Activated CD8-positive, alpha-beta T cell treated with anti-CD3 and anti-CD28 coated beads for 36 hours (primary cell): Measurements from ENCODE around the gene LGI4. TPM values are rescaled to one million over a fixed set of nuclear protein-coding genes. Genes with fewer than 3 reads are reported as not detected.
A peak's percentile ranks its signal among the peaks of the same experiment; 100 is the strongest.

Source experiments
- ATAC-seq: fragments of 200-7000 bp; cut with Tn5 transposase; one replicate; pipeline ENCODE4 v1.10.0; 2021; ENCODE audit warnings: mild to moderate bottlenecking, moderate library complexity
- CTCF ChIA-PET: fragments of 350-600 bp; sonication (Branson Sonifier 250); formaldehyde crosslinking; loops from one replicate; lab custom pipeline; 2021; ENCODE audit warnings: antibody characterized with exemption; lab: Charles Lee
- POLR2A ChIA-PET: fragments of 350-600 bp; sonication (Branson Sonifier 250); formaldehyde crosslinking; loops from one replicate; lab custom pipeline; 2021; ENCODE audit warnings: antibody characterized with exemption; lab: Charles Lee
- DNase-seq: peaks from one replicate; pipeline ENCODE4 v3.0.0-alpha.2; 2020
- H3K27ac Mint-ChIP-seq: one replicate; pipeline ENCODE4 v1.8.0; 2021; ENCODE audit warnings: mild to moderate bottlenecking, mixed read lengths
- H3K27me3 Mint-ChIP-seq: one replicate; pipeline ENCODE4 v1.8.0; 2021; ENCODE audit warnings: mixed read lengths
- H3K36me3 Mint-ChIP-seq: one replicate; pipeline ENCODE4 v1.8.0; 2021; ENCODE audit warnings: low read depth, mixed read lengths
- H3K4me1 Mint-ChIP-seq: one replicate; pipeline ENCODE4 v1.8.0; 2021; ENCODE audit warnings: low read depth, mixed read lengths
- H3K4me3 Mint-ChIP-seq: one replicate; pipeline ENCODE4 v1.8.0; 2021; ENCODE audit warnings: mild to moderate bottlenecking, moderate library complexity, mixed read lengths
- H3K9me3 Mint-ChIP-seq: one replicate; pipeline ENCODE4 v1.8.0; 2021; ENCODE audit warnings: mixed read lengths
- intact Hi-C: fragments of 100-400 bp; cut with micrococcal nuclease; formaldehyde crosslinking; loops from one replicate; pipeline ENCODE4 v1.10.0; 2022
- total RNA-seq, 2 experiments: library from RNA; stranded (reverse); gene quantifications; one replicate each; pipeline ENCODE4 v1.2.3, GENCODE V29; 2021
- TF ChIP-seq, protein P1 (sequence below): fragments of 200-600 bp; IDR thresholded peaks from one replicate; pipeline ENCODE4 v1.8.0; 2022; ENCODE audit warnings: antibody characterized with exemption, mild to moderate bottlenecking

LGI4 gene
- total RNA-seq, 2 experiments from 2014 or later: 0.25 to 0.27 TPM

DNA sequence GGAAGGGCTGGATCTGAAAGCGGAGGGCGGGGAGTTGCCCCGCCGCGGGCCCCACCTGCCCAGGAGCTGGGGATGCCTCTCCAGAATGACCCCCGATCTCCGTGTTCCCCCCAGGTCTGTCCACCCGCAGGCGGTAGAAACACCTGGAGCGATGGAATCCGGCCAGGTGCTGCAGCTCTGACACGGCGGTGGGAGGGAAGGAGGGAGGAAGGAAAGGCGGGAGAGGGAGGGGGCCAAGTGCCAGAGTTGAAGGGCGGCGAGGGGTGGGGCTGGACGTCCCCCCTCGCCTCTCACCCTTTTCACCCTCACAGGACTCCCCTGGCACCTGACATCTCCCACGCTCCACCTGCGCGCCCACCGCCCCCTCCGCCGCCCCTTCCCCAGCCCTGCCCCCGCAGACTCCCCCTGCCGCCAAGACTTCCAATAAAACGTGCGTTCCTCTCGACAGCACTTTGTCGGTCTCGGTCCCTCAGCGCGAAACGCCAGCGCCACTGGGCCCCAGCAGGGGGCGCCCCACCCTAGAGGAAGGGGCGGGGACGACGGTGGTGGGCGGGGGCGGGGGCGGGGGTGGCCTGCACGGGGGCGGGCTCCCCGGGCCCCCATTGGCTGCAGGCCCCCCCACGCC is 7.9 kb upstream of the LGI4 start:
- no peaks in the 10 kb centered on the region for H3K36me3 Mint-ChIP-seq
- intact Hi-C loops: loop anchor here (5.0 to 10.0 kb wide), 2 partner anchors 70 to 122 kb away; partner anchors contain the start of gene USF2
- H3K4me1 Mint-ChIP-seq: peaks cover 36% of the 10 kb centered on the region
- CTCF ChIA-PET: interaction anchor here (0.6 to 3.9 kb wide), 28 partner anchors 11 to 352 kb away, joined by 3 to 57 read pairs (median 4); partner anchors contain the start of genes FAM187B and FXYD5
- peaks cover 7% of the 10 kb centered on the region for H3K27me3 Mint-ChIP-seq
- DNase-seq (peak; percentile 68), ATAC-seq (no peak)
- POLR2A ChIA-PET: interaction anchor here (0.6 to 1.9 kb wide), 5 partner anchors 12 to 153 kb away, joined by 3 to 10 read pairs (median 4); partner anchors contain the start of gene FXYD5
- H3K4me3 Mint-ChIP-seq: peak overlapping the region; percentile 74
- H3K9me3 Mint-ChIP-seq: no peaks in the 10 kb centered on the region
- TF ChIP-seq, protein P1, sequence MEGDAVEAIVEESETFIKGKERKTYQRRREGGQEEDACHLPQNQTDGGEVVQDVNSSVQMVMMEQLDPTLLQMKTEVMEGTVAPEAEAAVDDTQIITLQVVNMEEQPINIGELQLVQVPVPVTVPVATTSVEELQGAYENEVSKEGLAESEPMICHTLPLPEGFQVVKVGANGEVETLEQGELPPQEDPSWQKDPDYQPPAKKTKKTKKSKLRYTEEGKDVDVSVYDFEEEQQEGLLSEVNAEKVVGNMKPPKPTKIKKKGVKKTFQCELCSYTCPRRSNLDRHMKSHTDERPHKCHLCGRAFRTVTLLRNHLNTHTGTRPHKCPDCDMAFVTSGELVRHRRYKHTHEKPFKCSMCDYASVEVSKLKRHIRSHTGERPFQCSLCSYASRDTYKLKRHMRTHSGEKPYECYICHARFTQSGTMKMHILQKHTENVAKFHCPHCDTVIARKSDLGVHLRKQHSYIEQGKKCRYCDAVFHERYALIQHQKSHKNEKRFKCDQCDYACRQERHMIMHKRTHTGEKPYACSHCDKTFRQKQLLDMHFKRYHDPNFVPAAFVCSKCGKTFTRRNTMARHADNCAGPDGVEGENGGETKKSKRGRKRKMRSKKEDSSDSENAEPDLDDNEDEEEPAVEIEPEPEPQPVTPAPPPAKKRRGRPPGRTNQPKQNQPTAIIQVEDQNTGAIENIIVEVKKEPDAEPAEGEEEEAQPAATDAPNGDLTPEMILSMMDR: peak; percentile 83
- H3K27ac Mint-ChIP-seq: no peak overlapping the region

DNA sequence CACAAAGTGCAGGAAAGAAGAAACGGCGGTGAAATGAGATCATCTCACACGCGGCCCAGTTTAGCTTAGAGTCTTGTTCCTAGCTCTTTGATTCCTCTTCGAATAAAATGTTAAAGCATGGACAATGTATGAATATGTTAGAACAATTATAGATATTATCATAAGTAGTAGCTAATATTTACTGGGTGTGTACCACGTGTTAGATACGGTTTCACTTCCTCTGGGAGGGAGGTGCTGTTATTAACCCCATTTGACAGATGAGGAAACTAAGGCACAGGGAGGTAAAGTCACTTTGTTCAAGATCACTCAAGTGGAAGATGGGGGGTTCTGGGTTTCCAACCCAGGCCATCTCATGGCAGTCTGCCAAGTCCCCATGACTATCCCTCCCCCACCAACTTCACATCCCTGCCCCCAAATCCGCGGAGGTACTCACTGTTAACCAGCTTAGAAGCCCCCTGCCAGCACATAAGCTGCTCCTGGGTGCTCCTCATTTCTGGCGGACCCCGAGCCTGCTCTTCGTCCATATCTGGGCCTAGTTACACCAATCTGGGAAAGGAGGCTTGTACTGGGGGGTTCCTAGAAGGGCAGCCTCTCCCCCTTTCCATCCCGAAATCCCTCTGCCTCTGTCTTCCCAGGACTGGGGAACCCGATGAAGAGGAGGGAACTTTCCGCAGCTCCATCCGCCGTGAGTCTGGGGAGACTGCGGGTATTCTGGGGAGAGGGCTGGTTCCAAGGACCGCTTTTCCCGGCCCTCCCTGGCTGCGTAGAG is 7.2 kb upstream of the LGI4 start:
- no peaks in the 10 kb centered on the region for H3K36me3 Mint-ChIP-seq
- H3K27me3 Mint-ChIP-seq: peaks cover 7% of the 10 kb centered on the region
- H3K4me3 Mint-ChIP-seq: peak overlapping the region; percentile 74
- peak; percentile 9 for ATAC-seq
- intact Hi-C loops: loop anchor here (5.0 to 10.0 kb wide), 2 partner anchors 70 to 123 kb away; partner anchors contain the start of gene USF2
- H3K27ac Mint-ChIP-seq: no peak overlapping the region
- H3K9me3 Mint-ChIP-seq: no peaks in the 10 kb centered on the region
- ChIA-PET CTCF (interaction anchor here (0.8 to 3.9 kb wide), 34 partner anchors 12 to 353 kb away, joined by 3 to 57 read pairs (median 4); partner anchors contain the start of gene FXYD5), POLR2A (interaction anchor here (0.6 to 1.9 kb wide), 11 partner anchors 13 to 153 kb away, joined by 3 to 10 read pairs (median 3); partner anchors contain the start of genes FXYD5 and USF2)
- TF ChIP-seq, protein P1: no peak
- DNase-seq: peak; percentile 20
- peaks cover 36% of the 10 kb centered on the region for H3K4me1 Mint-ChIP-seq

DNA sequence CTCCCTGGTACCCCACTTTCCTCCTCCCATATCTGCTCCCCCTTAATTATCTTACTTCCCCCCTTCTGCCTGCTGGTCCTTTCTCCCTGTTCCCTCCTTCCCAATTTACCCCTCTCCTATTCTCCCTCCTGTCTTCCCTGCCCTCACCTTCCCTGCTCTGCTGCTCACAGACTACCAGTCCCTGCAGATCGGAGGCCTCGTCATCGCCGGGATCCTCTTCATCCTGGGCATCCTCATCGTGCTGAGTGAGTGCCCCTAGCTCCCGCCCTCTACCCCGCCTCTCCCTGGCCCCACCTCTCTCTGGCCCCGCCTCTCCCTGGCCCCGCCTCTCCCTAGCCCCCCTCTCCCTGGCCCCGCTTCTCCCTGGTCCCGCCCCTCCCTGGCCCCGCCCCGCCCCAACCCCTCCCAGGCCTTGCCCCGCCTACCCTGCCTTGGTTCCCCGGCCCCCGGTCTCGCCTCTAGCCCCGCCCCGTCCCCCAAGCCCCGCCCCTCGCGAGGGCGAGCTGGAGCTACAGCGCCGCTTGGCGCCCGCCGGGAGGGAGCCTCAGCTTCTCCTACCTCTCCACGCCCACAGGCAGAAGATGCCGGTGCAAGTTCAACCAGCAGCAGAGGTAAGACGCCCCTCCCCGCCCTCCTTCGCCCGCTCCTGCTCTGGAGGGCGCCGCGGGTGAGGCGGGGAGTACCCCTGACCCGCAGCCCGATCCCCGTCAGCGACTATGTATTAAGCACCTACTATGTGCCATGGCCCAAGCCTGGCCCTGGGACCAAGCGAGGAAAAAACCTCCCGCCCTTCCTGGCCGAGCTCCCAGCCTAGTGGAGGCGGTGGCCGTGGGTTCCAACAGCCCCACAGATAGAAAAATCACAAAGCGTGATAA is 6.3 kb upstream of the LGI4 start:
- Mint-ChIP-seq H3K27ac (peak overlapping the region; percentile 26), H3K4me1 (peaks cover 32% of the 10 kb centered on the region)
- intact Hi-C loops: loop anchor here (5.0 to 10.0 kb wide), 2 partner anchors 71 to 124 kb away; partner anchors contain the start of gene USF2

More for the DNA sequence above, 6.3 kb upstream of the LGI4 start:
- CTCF ChIA-PET: interaction anchor here (0.6 to 3.9 kb wide), 34 partner anchors 13 to 354 kb away, joined by 3 to 57 read pairs (median 4); partner anchors contain the start of gene FXYD5
- H3K36me3 Mint-ChIP-seq: no peaks in the 10 kb centered on the region
- TF ChIP-seq, protein P1: peak; percentile 39
- ATAC-seq (peak; percentile 96), DNase-seq (peak; percentile 98)
- peak overlapping the region; percentile 74 for H3K4me3 Mint-ChIP-seq
- POLR2A ChIA-PET: interaction anchor here (0.6 to 1.9 kb wide), 9 partner anchors 13 to 154 kb away, joined by 3 to 10 read pairs (median 4); partner anchors contain the start of genes FXYD5 and USF2
- no peaks in the 10 kb centered on the region for H3K9me3 Mint-ChIP-seq
- peaks cover 7% of the 10 kb centered on the region for H3K27me3 Mint-ChIP-seq
